ENCODE results near the gene PTPRH. TPM values are rescaled to one million over a fixed set of nuclear protein-coding genes. Genes with fewer than 3 reads are reported as not detected.

Gene PTPRH
- total RNA-seq, 3 donors from 2014 or later (not counting 1 experiment from before 2014, with no cell fraction given) = 0.45 TPM; not detected in 2

DNA sequence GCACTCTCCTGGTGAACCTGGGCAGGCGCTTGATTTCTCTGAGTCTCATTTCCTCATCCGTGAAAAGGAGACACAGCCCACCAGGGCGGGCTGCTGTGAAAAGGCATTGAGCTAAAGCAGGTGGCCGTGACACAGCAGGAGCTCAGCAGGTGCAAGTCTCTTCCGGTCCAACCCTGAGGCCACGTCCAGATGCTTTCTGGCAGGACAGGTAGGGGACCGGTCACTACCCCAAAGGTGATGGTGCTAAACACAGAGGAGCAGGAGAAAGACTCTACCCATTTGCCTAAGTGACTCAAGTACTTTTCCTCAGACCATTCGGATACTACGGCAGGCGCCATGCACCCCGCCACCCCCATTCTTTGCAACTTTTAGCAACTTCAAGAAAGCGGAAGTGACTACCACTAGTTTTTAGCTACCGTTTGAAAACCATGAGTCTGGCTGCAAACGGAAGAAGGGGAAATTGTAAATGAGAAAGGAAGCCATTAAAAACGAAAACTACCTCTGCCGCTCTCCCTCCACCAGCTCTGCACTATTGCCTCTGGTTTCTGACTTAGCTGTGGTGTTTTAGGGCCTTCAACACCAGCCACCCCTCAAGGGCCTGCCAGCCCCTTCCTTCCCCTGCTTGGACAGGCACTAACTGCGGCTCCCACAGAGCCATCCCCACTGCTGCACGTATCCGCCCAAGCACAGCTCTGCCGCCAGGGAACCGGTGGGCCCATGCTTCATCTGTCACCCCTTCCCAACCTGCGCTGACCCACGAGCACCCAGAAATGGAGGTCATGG lies 44.7 kb upstream of the PTPRH start:
- peak overlapping the region; percentile 98 for H3K4me3 Mint-ChIP-seq
- H3K27me3 Mint-ChIP-seq (ENCODE audit: low read depth in 2 of 2) = no peaks in the 10 kb centered on the region
- under 1% methylated on average over 21 of the region's 23 CpGs for WGBS (ENCODE audit: insufficient coverage)
- peak overlapping the region; percentile 93 to 98 for H3K27ac Mint-ChIP-seq
- ATAC-seq (peak; percentile 39 to 56 (median 49)), DNase-seq (peak; percentile 52 to 85)
- no peaks in the 10 kb centered on the region for H3K9me3 Mint-ChIP-seq
- Histone ChIP-seq H3K27me3 (ENCODE audit: control insufficient read depth, insufficient read depth, low read length) (no peaks in the 10 kb centered on the region), H3K4me1 (ENCODE audit: control insufficient read depth, insufficient read depth, low read length) (peaks cover 90% of the 10 kb centered on the region), H3K4me3 (ENCODE audit: low read length) (peak overlapping the region; percentile 58), H3K27ac (ENCODE audit: low read length) (peak overlapping the region; percentile 92), H3K9me3 (ENCODE audit: control insufficient read depth, insufficient read depth, low read length) (no peaks in the 10 kb centered on the region), H3K36me3 (ENCODE audit: control insufficient read depth, insufficient read depth, low read length) (peaks cover 4% of the 10 kb centered on the region)
- intact Hi-C loops (cut with micrococcal nuclease) = loop anchor here (10.0 kb wide), 1 partner anchor 339 kb away; no protein-coding TSS in a partner anchor
- no peaks in the 10 kb centered on the region for H3K36me3 Mint-ChIP-seq
- TF ChIP-seq, protein P1, sequence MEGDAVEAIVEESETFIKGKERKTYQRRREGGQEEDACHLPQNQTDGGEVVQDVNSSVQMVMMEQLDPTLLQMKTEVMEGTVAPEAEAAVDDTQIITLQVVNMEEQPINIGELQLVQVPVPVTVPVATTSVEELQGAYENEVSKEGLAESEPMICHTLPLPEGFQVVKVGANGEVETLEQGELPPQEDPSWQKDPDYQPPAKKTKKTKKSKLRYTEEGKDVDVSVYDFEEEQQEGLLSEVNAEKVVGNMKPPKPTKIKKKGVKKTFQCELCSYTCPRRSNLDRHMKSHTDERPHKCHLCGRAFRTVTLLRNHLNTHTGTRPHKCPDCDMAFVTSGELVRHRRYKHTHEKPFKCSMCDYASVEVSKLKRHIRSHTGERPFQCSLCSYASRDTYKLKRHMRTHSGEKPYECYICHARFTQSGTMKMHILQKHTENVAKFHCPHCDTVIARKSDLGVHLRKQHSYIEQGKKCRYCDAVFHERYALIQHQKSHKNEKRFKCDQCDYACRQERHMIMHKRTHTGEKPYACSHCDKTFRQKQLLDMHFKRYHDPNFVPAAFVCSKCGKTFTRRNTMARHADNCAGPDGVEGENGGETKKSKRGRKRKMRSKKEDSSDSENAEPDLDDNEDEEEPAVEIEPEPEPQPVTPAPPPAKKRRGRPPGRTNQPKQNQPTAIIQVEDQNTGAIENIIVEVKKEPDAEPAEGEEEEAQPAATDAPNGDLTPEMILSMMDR (IDR thresholded peaks at IDR 0.05) = no peak
- peaks cover 74 to 81% of the 10 kb centered on the region in 2 donors for H3K4me1 Mint-ChIP-seq

DNA sequence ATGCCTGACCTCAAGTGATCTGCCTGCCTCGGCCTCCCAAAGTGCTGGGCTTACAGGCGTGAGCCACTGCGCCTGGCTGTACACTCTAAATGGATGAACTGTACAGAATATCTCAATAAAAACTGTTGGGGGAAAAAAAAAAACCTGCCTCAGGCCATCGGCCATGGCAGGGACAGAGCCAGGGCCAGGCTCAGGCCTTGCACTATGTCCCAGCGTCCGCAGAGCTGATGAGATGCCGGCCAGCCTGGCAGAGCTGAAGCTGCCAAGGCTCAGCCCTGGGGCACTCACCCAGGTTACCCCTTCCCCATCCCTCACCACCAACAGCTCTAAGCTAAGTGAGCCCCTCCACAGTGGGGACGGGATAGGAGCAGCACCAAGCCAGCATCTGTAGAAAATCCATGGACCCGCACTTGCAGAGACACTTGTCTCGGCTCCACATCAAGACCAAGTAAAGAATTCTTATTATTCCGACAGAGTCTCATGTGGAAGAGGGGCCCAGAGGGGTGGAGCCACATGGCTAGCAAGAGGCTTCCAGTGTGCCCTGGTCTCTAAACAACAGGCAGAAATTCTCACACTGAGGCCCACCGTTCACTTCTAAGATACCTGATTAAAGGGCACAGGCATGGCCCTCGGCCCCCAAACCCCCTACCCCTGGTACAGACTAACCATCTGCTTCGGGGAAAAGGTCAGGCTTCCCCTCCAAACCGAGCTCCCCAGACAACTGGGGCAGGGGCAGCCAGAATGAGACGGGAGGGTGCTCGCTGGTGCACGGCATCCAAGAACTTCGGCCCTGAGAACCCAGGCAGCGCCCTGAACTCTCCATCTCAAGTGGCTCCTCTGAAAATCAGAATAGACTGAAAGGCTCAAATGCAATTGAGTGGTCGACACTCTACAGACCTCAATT lies 43.7 kb upstream of the PTPRH start:
- H3K4me3 ChIP-seq (ENCODE audit: low read length) = peak overlapping the region; percentile 58
- H3K36me3 Mint-ChIP-seq = no peaks in the 10 kb centered on the region
- ATAC-seq = no peak

DNA sequence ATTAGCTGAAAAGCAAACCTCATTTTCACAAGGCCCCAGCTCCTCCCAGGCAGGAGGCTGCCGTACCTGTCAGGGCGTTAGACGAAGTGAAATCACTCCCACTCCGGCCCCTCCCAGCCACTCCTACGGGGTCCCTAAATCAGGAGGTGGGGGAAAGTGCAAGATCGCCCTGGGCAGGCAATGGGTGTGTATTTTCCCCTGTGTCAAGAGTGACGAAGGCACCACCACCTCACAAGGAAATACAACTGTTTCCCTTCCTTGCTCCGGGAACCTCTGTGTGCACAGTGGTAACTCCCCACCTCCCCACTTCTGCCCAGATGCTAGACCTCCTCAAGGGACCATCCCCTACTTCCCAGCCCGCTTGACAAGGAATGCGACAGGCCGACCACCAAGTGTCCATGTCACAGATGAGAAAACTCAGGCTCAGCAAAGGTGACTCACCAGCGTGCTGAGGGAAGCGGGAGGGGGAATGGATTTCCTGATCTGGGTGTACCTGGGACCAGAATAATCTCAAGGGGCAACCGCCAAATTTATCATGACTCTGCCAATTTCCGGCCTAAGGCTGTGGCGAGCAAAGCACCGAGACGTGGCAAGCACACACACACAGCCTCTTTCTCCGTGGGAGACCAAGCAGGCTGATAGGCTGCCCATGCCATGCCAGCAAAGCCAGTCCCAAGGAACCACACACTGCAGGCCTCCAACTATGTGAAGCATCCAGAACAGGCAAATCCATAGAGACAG lies 42.2 kb upstream of the PTPRH start:
- no peaks in the 10 kb centered on the region for H3K36me3 Mint-ChIP-seq
- Histone ChIP-seq H3K4me3 (ENCODE audit: low read length) (no peak overlapping the region), H3K27me3 (ENCODE audit: control insufficient read depth, insufficient read depth, low read length) (no peaks in the 10 kb centered on the region), H3K36me3 (ENCODE audit: control insufficient read depth, insufficient read depth, low read length) (peaks cover 10% of the 10 kb centered on the region), H3K27ac (ENCODE audit: low read length) (peak overlapping the region; percentile 92), H3K4me1 (ENCODE audit: control insufficient read depth, insufficient read depth, low read length) (peaks cover 98% of the 10 kb centered on the region), H3K9me3 (ENCODE audit: control insufficient read depth, insufficient read depth, low read length) (no peaks in the 10 kb centered on the region)
- peak overlapping the region; percentile 86 for H3K4me3 Mint-ChIP-seq
- peaks cover 66 to 75% of the 10 kb centered on the region in 2 donors for H3K4me1 Mint-ChIP-seq
- TF ChIP-seq, protein P1 (IDR thresholded peaks at IDR 0.05) = no peak
- intact Hi-C loops (cut with micrococcal nuclease) = loop anchor here (10.0 kb wide), 1 partner anchor 337 kb away; no protein-coding TSS in a partner anchor
- no peaks in the 10 kb centered on the region for H3K27me3 Mint-ChIP-seq (ENCODE audit: low read depth in 2 of 2)
- ATAC-seq (peak in 2 of 3 donors; percentile 24 to 27), DNase-seq (peak; percentile 40 to 68)
- H3K27ac Mint-ChIP-seq = peak overlapping the region; percentile 93 to 98
- no peaks in the 10 kb centered on the region for H3K9me3 Mint-ChIP-seq
- WGBS (ENCODE audit: insufficient coverage) = 5% methylated on average over 19 of the region's 19 CpGs

More for the DNA sequence above, 43.7 kb upstream of the PTPRH start:
- peaks cover 4% of the 10 kb centered on the region for H3K36me3 ChIP-seq (ENCODE audit: control insufficient read depth, insufficient read depth, low read length)
- H3K27me3 ChIP-seq (ENCODE audit: control insufficient read depth, insufficient read depth, low read length) = no peaks in the 10 kb centered on the region
- H3K4me1 Mint-ChIP-seq = peaks cover 81 to 85% of the 10 kb centered on the region in 2 donors
- H3K27ac ChIP-seq (ENCODE audit: low read length) = peak overlapping the region; percentile 92
- H3K9me3 Mint-ChIP-seq = no peaks in the 10 kb centered on the region
- 44% methylated on average over 21 of the region's 21 CpGs for WGBS (ENCODE audit: insufficient coverage)
- TF ChIP-seq, protein P1 (IDR thresholded peaks at IDR 0.05) = no peak
- H3K9me3 ChIP-seq (ENCODE audit: control insufficient read depth, insufficient read depth, low read length) = no peaks in the 10 kb centered on the region
- peaks cover 98% of the 10 kb centered on the region for H3K4me1 ChIP-seq (ENCODE audit: control insufficient read depth, insufficient read depth, low read length)
- no peaks in the 10 kb centered on the region for H3K27me3 Mint-ChIP-seq (ENCODE audit: low read depth in 2 of 2)
- H3K4me3 Mint-ChIP-seq = peak overlapping the region; percentile 98
- no peak for DNase-seq
- intact Hi-C loops (cut with micrococcal nuclease) = loop anchor here (10.0 kb wide), 1 partner anchor 338 kb away; no protein-coding TSS in a partner anchor
- peak overlapping the region; percentile 93 to 98 for H3K27ac Mint-ChIP-seq
